Stomach (tissue), 9 donors: ENCODE data around the gene CPEB2. TPM values are rescaled to one million over a fixed set of nuclear protein-coding genes. Genes with fewer than 3 reads are reported as not detected.

Source experiments
- DNase-seq, 2 donors: peaks; one replicate each; pipeline versions ENCODE4 v3.0.0 to v3.0.0-alpha.2; 2013 to 2019
- H3K27ac ChIP-seq, 5 donors: fragments of 200-600 bp in 4 of 5; sonication (generic) in 4 of 5; one replicate each; pipeline ENCODE4 v1.5.1; 2013 to 2019; ENCODE audit warnings: mild to moderate bottlenecking in 1 of 5, moderate library complexity in 1 of 5
- H3K27me3 ChIP-seq, 3 donors: fragments of 200-600 bp; sonication (generic); one replicate each; pipeline ENCODE4 v1.5.1; 2017 to 2019; ENCODE audit warnings: mixed run types in 1 of 3
- H3K36me3 ChIP-seq, 4 donors: fragments of 200-600 bp; sonication (generic); 1 replicate in 3 of 4; 2 replicates in 1 of 4; pipeline ENCODE4 v1.5.1; 2016 to 2019
- H3K4me1 ChIP-seq, 4 donors: fragments of 200-600 bp; sonication (generic); one replicate each; pipeline ENCODE4 v1.5.1; 2016 to 2019
- H3K4me3 ChIP-seq, 4 donors: fragments of 200-600 bp; sonication (generic) in 3 of 4; one replicate each; pipeline ENCODE4 v1.5.1; 2016 to 2019; ENCODE audit warnings: mild to moderate bottlenecking in 1 of 4
- H3K9me3 ChIP-seq, 4 donors: fragments of 200-600 bp; sonication (generic); one replicate each; pipeline ENCODE4 v1.5.1; 2016 to 2019
- CTCF ChIP-seq, 7 experiments: fragments of 450-650 bp in 4 of 7; fragments of 200-600 bp in 3 of 7; sonication (generic) in 3 of 7; IDR thresholded peaks; one replicate each; pipeline ENCODE4 v1.5.1; 2016 to 2019; ENCODE audit warnings: antibody characterized with exemption in 7 of 7, control low read depth in 2 of 7, mild to moderate bottlenecking in 1 of 7
- EP300 ChIP-seq: sonication (generic); formaldehyde crosslinking; IDR thresholded peaks from one replicate; pipeline ENCODE4 v1.6.1; 2017; ENCODE audit warnings: antibody characterized with exemption
- POLR2A ChIP-seq, 4 donors: fragments of 450-650 bp; IDR thresholded peaks; one replicate each; pipeline ENCODE4 v1.6.1; 2016; ENCODE audit warnings: antibody characterized with exemption in 4 of 4, control low read depth in 2 of 4, mild to moderate bottlenecking in 1 of 4, moderate library complexity in 1 of 4
- POLR2AphosphoS5 ChIP-seq, 3 donors: sonication (generic); formaldehyde crosslinking; IDR thresholded peaks; one replicate each; pipeline ENCODE4 v1.6.1; 2016; ENCODE audit warnings: antibody characterized with exemption in 3 of 3
- WGBS, 5 donors: extraction: QIAGEN DNeasy Blood & Tissue Kit in 3 of 5; methylation state at CpG; one replicate each; pipeline versions ENCODE4 v1.1.5 to v1.1.7; 2013 to 2018; 5-methylcytosine and 5-hydroxymethylcytosine counted together
- intact Hi-C: fragments of 100-400 bp; cut with DNase I; formaldehyde crosslinking; loops from one replicate; pipeline ENCODE4 v1.15.1; 2023; ENCODE audit warnings: low total_unique reads
- polyA plus RNA-seq, 3 donors: library from polyadenylated mRNA; stranded (reverse); fragments of 200-250 nt; gene quantifications; one replicate each; pipeline ENCODE4 v1.2.3, GENCODE V29; 2013
- total RNA-seq, 5 donors: library from RNA; depleted of rRNA; stranded (reverse); fragments of >200 nt; gene quantifications; one replicate each; pipeline versions ENCODE4 v1.1.0 to v1.2.3, GENCODE V29; 2014 to 2016
- donor health status: healthy with polysubstance abuse.
- donor health status: Bipolar disorder and iron deficiency.
- donor health status: healthy.

CPEB2 gene
- total and polyA plus RNA-seq, 8 donors: 3.4 to 97.9 (median 21.8) TPM

- Histone ChIP-seq H3K27me3 (no peaks in the 10 kb centered on the region), H3K27ac (no peak overlapping the region), H3K36me3 (peaks cover 20 to 72% (median 67%) of the 10 kb centered on the region in 4 donors), H3K4me1 (peaks cover 0 to 11% (median 2%) of the 10 kb centered on the region in 4 donors), H3K9me3 (no peaks in the 10 kb centered on the region), H3K4me3 (no peak overlapping the region)
- TF ChIP-seq POLR2A (IDR thresholded peaks at IDR 0.05) (no peak), POLR2AphosphoS5 (IDR thresholded peaks at IDR 0.05) (no peak), CTCF (IDR thresholded peaks at IDR 0.05) (no peak), EP300 (no peak)
- intact Hi-C loops: no loop called here
- 87 to 96% (median 90%) methylated on average over 2 of the region's 2 CpGs for WGBS, 5 donors
- DNase-seq: no peak
Measured at GRCh38 chr4:15054541-15054940, 52.3 kb downstream of the CPEB2 start.

- no peak for TF ChIP-seq POLR2A (IDR thresholded peaks at IDR 0.05)
- TF ChIP-seq POLR2AphosphoS5 (IDR thresholded peaks at IDR 0.05): no peak
- TF ChIP-seq CTCF (IDR thresholded peaks at IDR 0.05): no peak
- no peak for TF ChIP-seq EP300
- H3K27me3 ChIP-seq: no peaks in the 10 kb centered on the region
- no peak overlapping the region for H3K4me3 ChIP-seq
- DNase-seq: no peak
- H3K36me3 ChIP-seq: peaks cover 27 to 92% (median 86%) of the 10 kb centered on the region in 4 donors
- no peaks in the 10 kb centered on the region for H3K9me3 ChIP-seq
- H3K4me1 ChIP-seq: no peaks in the 10 kb centered on the region
- 95 to 97% (median 96%) methylated on average over 2 of the region's 2 CpGs for WGBS, 5 donors
- intact Hi-C loops: no loop called here
- H3K27ac ChIP-seq: no peak overlapping the region
Measured at GRCh38 chr4:15060213-15060612, 57.9 kb downstream of the CPEB2 start.

GRCh38 chr4:15063341-15063740 is 61.1 kb downstream of the CPEB2 start:
- Histone ChIP-seq H3K27me3 (no peaks in the 10 kb centered on the region), H3K36me3 (peaks cover 41 to 93% (median 86%) of the 10 kb centered on the region in 4 donors), H3K27ac (no peak overlapping the region), H3K4me1 (peaks cover 0 to 8% (median 0%) of the 10 kb centered on the region in 4 donors), H3K4me3 (no peak overlapping the region), H3K9me3 (no peaks in the 10 kb centered on the region)
- TF ChIP-seq POLR2A (IDR thresholded peaks at IDR 0.05): no peak
- TF ChIP-seq POLR2AphosphoS5 (IDR thresholded peaks at IDR 0.05): no peak
- TF ChIP-seq CTCF (IDR thresholded peaks at IDR 0.05): no peak
- no peak for TF ChIP-seq EP300
- 70 to 82% (median 73%) methylated on average over 6 of the region's 6 CpGs for WGBS, 5 donors
- intact Hi-C loops: no loop called here
- no peak for DNase-seq

- 70 to 82% (median 80%) methylated on average over 5 of the region's 5 CpGs for WGBS, 5 donors
- Histone ChIP-seq H3K27ac (no peak overlapping the region), H3K36me3 (peaks cover 23 to 75% (median 66%) of the 10 kb centered on the region in 4 donors), H3K4me3 (no peak overlapping the region), H3K4me1 (peaks cover 0 to 11% (median 0%) of the 10 kb centered on the region in 4 donors), H3K9me3 (no peaks in the 10 kb centered on the region), H3K27me3 (no peaks in the 10 kb centered on the region)
- intact Hi-C loops: no loop called here
- TF ChIP-seq EP300 (no peak), CTCF (IDR thresholded peaks at IDR 0.05) (no peak), POLR2AphosphoS5 (IDR thresholded peaks at IDR 0.05) (no peak), POLR2A (IDR thresholded peaks at IDR 0.05) (no peak)
- no peak for DNase-seq
Measured at GRCh38 chr4:15065516-15065915, 63.2 kb downstream of the CPEB2 start.
